GM12872 (cell line): ENCODE measurements around the gene EFCAB11.
A peak's percentile ranks its signal among the peaks of the same experiment; 100 is the strongest.

Source experiments
- CTCF ChIP-seq: IDR thresholded peaks from 3 replicates; pipeline ENCODE4 v1.5.1; 2011; ENCODE audit warnings: low read depth, mild to moderate bottlenecking, low read length, moderate library complexity; ENCODE audit not compliant: insufficient read depth

The EFCAB11 gene

GRCh38 chr14:89908712-89909450 is 45.6 kb downstream of the EFCAB11 start:
- TF ChIP-seq CTCF, result no peak

- TF ChIP-seq CTCF, result no peak
These were observed 46.9 kb downstream of the EFCAB11 start for GRCh38 chr14:89907655-89908054.

DNA sequence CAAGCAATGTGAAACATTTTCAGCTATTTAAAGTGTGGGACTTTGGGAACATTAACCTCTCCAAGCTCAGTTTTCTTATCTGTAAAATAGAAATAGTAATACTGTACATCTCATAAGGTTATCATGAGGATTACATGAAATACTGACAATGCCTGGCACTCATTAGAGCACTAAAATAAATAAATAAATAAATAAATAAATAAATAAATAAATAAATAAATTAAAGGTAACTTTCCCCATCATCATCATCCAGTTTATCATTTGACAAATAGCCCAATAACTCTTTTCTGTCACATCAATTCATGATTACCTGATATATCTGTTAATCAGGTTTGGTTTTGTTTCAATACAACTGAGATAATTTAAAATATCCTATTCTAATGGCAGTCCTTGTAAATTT is 48.5 kb downstream of the EFCAB11 start:
- no peak for TF ChIP-seq CTCF

DNA sequence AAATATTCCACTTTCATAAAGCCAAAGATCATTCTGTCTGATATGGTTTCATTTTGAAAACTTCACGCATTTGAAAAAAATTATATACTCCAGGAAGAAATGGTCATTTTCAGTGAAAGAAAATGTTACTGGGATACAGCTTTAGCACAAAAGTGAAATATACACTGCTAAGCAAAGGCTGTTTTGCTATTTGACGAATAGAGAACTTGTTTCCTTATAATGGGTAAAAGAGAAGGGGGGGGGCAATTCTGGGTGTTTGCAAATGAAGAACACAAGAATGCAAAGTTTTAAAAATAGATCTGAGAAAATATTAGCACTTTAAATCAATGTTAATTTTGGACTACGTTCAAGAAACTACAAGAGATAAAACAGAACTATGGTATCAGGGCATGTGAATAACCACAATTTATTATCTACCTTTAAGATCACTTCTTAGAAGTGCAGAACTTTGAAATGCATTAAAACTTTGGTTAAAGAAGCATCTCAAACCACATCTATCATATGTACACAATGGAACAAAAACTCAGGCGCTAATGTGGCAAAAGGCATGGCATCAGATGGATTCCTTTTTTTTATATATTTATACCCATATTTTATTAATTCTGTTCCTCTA is 51.1 kb downstream of the EFCAB11 start:
- TF ChIP-seq CTCF, result no peak

- TF ChIP-seq CTCF, result no peak
These were observed 51.6 kb downstream of the EFCAB11 start for GRCh38 chr14:89902881-89903280.

- no peak for TF ChIP-seq CTCF
These were observed 53.7 kb downstream of the EFCAB11 start for GRCh38 chr14:89900802-89901201.

- TF ChIP-seq CTCF, result peak; percentile 26; the same call in 1 of the 3 replicates
These were observed 54.4 kb downstream of the EFCAB11 start for GRCh38 chr14:89899917-89900663.
